LNCAP (cell line): ENCODE data around the gene CEP41.

Experiments
- TF ChIP-seq, protein P1 (sequence below): fragments of 450-650 bp; IDR thresholded peaks from 2 replicates; pipeline ENCODE4 v1.5.1; 2017; ENCODE audit warnings: mild to moderate bottlenecking

Gene CEP41

DNA sequence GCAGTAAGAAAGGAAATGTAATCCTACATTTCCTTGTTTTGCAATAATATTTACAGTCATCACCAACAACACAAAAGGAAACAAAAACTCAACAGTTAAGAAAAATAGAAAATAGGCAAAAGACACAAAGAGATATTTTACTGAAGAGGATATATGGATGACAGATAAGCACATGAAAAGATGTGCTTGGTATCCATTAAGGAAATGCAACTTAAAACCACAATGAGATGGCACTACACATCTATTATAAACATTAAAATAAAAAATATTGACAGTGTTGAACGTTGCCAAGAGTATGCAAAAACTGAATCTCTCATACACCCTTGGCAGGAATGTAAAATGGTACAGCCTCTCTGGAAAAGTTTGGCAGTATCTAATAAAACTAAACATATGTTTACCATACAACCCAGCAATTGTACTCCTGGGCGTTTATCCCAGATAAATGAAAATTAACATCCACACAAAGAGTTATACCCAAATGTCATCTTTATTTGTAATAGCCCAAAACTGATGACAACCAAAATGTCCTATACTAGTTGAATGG lies 5.4 kb downstream of the CEP41 start:
- TF ChIP-seq, protein P1, sequence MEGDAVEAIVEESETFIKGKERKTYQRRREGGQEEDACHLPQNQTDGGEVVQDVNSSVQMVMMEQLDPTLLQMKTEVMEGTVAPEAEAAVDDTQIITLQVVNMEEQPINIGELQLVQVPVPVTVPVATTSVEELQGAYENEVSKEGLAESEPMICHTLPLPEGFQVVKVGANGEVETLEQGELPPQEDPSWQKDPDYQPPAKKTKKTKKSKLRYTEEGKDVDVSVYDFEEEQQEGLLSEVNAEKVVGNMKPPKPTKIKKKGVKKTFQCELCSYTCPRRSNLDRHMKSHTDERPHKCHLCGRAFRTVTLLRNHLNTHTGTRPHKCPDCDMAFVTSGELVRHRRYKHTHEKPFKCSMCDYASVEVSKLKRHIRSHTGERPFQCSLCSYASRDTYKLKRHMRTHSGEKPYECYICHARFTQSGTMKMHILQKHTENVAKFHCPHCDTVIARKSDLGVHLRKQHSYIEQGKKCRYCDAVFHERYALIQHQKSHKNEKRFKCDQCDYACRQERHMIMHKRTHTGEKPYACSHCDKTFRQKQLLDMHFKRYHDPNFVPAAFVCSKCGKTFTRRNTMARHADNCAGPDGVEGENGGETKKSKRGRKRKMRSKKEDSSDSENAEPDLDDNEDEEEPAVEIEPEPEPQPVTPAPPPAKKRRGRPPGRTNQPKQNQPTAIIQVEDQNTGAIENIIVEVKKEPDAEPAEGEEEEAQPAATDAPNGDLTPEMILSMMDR = no peak

DNA sequence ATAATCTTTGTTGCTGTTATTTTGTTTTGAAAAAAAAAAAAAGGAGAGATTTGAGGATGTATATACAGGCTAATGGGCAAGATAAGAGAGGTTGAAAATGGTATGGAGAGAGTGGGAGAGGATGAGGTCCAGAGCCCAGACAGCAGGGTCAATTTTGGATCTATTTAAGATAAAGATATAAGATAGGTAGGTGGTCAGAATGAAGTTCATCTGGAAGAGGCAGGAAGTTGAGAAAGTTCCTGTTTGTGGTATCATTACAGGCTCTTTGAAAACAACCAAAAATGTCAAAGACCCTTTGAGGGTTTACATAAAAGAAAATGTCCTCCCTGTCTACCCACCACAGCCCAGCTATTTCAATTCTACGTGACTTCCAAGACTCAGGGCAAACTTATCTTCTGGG lies 7.5 kb downstream of the CEP41 start:
- TF ChIP-seq, protein P1 = no peak

DNA sequence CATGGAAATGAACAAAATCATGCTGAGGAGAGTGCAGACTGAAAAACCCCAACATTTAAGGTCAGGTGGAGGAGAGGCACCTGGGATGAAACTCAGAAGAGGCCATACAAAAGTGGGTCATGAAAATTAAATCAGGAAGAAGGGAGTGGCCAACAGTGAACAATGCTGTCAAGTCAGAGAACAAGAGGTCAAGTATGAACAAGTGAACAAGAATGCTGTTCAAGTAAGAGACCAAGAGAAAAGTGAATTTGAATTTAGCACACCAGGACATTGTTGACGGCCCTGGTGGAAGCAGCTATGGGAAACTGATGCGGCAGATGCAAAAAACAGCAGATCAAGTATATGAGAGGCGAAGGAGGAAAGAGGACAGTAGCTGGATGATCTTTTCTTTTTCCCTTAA lies 7.9 kb downstream of the CEP41 start:
- TF ChIP-seq, protein P1 = no peak

DNA sequence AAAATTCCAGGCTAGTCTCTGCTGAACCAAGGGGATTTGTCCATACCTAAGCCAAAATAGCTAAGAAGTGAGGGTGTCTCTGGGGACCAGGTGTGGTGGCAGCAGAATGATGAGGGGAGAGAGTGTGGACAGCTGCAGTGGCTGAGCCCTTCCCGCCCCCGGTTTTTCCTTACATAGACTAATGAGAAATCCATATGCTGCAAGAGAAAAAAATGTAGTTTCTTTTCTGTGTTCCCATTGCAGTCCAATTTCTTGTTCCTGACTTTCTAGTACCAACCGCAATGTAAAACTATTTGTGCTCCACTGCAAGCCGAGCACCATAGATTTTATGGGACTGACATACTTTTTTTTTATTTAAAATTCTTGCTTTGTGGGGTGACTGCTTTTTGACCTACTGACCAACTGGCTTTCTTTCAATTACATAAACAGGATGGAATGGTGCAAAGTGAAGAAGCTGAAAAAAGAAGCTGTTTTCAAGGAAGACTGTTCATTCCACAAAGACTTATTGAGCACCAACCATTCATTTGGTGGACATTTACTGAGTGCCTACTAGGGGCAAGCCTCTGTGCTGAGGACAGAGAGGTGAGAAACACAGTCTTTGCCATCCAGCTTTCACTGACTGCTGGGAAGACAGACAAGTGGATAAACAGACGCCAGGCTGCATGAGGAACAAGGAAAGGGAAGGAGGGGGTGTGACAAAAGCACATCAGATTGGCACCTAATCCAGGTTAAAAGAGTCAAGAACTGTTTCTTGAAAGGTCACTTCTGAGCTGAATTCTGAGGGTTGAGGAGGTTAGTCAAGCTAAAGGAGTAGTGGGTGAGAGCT lies 9.8 kb downstream of the CEP41 start:
- TF ChIP-seq, protein P1 = no peak

DNA sequence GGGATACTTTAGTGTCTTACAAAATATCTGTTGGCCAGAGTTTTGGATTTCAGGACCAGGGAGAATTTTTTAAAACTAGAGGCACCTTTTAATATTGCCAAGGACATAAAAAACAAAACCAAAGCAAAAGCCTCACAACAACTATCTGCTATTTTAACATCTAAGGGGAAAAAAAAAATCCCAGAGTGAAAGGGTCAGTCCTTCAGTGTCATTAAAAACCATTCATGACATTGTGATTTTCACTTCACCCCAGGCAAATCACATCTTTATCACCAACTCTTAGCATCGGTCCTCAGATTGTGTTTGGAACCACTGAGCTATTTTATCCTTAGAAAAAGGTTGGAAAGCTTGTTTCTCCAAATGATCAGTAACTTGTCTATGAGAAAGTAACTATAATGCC lies 10.7 kb downstream of the CEP41 start:
- TF ChIP-seq, protein P1 = no peak

DNA sequence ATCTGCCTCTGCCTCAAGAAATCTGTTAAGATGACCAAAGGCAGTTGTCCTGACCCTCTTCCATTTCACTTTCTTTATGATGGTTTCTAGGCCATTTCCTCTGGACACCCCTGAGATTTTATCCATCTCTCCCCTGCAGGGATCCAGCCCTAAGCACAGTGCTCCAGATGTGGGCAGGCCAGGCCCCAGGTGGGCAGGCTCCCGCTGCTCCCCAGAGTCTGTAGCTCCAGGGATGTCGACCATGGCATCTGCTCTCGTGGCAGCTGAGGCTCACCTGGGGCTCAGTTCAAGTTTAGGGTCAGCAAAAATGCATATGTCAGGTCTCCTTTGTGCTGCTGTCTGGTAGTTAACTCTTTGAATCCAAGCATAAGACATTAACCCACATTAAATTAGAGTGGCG lies 11.8 kb downstream of the CEP41 start:
- TF ChIP-seq, protein P1 = no peak

DNA sequence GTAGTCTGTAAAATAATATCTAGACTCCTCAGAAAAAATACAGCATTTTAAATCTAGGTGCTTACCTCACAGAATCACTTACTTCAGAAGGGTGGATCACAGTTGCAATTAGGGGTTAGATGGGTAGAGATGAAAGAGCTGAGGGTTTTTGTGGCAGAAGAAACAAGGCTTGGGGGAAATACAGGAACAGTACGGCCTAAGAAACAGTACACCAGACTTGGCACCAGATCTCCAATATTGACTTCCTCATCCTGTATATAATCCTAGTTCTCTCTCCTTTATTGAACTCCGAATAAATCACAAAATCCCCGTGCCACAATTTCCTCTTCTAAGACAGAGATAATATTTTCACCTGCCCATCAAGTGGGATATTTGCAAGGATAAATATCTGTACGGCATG lies 14.3 kb downstream of the CEP41 start:
- TF ChIP-seq, protein P1 = no peak
